Smooth muscle cell of the brain vasculature (primary cell): ENCODE results near the gene FRMD4A.

Experiments used
- DNase-seq: peaks from one replicate; pipeline ENCODE4 v3.0.0-alpha.2; 2012; ENCODE audit warnings: low read depth, low spot score

The FRMD4A gene

DNA sequence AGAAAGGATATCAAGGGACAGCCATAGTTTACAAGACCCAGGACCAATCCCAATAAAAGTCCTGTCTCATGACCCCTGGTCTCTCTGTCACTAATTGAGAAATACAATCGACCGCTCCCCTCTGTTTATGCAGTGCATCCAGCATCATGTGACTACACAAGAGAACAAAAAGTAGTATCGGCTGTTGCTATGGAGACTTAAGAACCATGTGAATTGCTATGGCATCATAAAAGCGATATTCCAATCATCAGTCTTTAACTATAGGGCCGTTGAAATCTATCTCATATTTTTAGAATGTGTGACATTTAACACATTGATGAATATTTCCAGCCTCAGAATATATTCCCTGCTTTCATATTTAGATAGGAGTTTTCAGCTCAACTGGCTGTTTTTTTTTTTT lies 139.3 kb downstream of the FRMD4A start:
- DNase-seq: no peak

DNA sequence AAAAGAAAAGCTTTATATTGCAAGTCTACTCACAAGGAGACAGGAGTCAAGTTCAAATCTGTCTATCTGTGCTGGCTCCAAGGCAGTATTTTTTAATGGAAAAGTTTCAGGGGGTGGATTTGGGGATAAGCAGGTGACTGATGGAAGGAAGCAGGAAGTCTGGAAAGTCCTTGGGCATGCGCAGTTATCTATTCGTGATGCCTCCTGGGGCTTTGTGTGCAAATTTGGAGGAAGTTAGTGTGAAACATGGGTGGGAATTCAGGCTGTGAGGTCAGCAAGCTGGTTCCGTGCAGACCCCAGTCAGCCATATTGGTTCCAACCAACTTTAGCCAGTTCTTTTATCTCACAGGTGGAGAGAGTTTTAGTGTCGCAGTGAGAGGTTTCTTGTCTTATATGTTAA lies 140.0 kb downstream of the FRMD4A start:
- DNase-seq: no peak

DNA sequence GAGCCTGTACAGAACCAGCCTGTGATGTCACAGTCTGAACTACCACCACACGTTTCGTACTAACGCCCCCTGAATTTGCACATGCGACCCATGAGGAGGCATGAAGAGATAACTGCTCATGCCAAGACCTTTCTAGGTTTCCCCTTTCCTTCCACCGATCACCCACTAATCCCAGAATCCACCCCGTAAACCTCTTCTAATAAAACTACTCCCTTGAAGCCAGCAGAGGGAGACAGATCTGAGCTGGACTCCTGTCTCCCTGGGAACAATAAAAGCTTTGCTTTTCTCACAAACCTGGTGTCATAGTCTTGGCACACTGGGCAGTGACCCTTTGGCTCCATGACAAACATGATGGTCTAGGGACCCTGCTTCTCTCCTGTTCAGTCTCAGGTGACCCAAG lies 144.5 kb downstream of the FRMD4A start:
- DNase-seq: no peak

DNA sequence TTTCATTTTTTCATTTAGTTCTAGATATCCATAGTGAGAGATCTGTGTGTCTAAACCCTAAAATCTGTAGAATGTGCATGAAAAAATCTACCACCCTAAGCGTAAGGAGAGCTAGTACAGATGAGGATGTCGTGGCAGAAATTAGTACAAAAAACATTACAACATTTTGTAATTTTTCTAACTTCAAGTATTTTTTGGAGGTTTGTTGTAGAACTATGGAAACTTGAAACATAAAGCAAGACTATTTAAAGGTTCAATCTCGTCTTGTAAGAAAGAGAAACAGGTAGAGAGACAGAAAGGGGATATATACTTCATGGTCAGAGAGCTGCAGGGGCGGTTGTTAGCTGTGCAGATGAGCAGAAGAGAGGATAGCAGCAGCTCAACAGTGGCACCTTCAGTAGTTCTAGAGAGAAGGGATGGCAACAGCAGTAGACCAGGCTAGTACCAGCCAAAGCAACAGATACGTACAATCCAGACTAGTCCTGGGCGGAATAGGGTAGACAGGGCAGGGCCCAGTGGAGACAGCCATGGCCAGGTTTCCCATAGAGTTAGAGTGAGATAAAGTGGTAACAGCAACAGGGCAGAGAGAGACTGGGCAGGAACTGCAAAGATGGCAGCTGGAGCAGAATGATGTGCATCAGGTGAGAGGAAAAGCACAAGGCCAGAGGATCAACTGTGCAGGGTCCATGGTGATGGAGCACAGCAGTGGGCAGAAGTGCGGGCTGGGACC lies 145.2 kb downstream of the FRMD4A start:
- peak; percentile 33 for DNase-seq

DNA sequence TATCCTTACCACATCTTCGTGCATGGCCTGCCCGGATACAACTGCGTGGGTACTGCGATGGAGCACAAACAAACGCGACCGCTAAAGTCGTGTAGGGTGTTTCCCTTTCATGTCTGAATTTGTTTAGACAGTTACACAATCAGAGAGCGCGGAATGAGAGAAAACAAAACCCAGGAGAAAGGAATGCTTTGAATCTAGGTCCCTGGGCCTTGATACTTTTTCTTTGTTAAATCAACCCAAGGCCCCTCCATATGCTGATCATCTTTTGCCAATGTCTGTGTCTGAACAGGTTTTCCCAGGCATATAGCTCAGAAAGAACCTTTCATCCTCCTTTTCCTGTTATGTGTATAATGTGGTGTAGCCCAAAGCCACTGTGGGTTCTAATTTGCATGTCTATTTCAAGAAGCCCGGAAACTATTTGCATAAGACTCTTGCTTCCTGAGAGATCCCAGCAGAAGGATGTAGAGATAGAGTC lies 145.8 kb downstream of the FRMD4A start:
- no peak for DNase-seq

DNA sequence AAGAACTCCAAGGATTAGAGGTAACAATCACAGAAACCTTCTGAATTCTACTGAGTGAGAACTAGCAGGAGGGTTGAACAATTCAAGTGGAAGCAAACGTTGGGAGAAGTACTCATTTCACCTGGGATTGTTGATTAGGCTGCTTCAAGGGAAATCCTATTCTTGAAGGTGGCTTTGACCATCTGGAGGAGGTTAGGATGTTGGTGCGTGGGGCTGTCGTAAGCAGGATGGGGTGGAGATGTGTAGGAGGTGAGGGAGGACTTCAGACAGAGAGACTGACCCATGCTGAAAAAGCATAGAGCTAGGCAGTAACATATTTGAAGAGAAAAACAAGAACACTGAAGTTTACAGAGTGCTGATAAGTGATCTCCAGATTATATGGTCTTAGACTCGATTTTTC lies 147.9 kb downstream of the FRMD4A start:
- DNase-seq: no peak

DNA sequence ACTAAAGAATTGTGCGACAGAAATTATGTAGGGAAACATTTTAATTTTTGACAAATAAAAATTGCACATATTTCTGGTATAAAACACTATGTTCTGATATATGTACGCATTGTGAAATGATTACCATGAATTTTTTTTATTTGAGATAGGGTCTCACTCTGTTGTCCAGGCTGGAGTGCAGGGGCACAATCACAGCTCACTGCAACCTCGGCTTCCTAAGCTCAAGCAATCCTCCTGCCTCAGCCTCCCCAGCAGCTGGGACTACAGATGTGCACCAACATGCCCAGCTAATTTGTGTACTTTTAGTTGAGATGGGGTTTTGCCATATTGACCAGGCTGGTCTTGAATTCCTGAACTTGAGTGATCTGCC lies 149.2 kb downstream of the FRMD4A start:
- DNase-seq: no peak

DNA sequence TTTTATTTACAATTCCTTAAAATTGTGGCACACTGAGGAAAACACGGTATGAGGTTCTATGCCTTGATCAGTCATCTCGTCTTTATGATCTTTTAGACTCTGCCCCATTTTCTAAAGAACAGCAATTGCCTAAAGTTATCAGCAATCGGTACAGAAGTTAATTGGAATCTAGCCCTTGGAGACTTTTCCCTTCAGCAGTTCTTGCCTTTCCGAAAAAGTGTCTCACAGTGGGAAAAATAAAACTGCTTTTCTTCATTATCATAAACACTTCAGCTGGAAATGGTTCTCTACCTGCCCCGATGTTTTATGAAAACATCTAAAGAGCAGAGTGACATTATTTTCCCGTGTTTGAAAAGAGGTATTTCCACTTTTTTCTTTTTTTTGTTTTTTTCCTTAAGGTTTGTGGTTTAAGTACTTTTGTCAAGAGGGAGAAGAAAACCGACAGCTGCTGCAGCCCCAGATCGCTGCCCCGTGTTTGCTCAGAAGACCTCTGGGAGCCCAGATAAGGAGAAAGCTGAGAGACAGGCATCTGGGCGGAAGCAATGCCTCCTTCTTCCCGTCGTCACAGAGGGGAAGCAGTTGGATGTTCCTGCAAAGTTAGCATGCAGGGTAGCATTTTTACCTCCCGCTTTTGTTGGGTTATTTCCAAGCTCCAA lies 149.7 kb downstream of the FRMD4A start:
- DNase-seq: no peak

DNA sequence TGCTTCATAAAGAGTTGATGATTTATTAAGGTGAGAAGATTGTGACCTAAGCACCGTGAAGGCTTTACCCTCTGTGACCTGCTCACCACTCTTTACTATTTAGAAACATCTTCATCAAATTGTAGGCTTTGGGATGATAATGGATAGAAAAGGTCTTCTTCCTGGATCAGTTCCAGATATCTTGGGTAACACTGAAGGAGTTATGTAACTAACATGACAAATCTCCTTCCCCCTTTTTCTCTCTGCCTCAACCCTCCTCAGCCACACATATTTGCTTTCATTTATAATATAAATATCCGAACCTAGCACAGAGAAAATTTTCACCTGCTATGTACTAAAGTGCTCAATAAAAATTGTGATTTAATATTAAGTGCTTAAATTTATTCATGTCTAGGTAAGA lies 151.5 kb downstream of the FRMD4A start:
- no peak for DNase-seq

DNA sequence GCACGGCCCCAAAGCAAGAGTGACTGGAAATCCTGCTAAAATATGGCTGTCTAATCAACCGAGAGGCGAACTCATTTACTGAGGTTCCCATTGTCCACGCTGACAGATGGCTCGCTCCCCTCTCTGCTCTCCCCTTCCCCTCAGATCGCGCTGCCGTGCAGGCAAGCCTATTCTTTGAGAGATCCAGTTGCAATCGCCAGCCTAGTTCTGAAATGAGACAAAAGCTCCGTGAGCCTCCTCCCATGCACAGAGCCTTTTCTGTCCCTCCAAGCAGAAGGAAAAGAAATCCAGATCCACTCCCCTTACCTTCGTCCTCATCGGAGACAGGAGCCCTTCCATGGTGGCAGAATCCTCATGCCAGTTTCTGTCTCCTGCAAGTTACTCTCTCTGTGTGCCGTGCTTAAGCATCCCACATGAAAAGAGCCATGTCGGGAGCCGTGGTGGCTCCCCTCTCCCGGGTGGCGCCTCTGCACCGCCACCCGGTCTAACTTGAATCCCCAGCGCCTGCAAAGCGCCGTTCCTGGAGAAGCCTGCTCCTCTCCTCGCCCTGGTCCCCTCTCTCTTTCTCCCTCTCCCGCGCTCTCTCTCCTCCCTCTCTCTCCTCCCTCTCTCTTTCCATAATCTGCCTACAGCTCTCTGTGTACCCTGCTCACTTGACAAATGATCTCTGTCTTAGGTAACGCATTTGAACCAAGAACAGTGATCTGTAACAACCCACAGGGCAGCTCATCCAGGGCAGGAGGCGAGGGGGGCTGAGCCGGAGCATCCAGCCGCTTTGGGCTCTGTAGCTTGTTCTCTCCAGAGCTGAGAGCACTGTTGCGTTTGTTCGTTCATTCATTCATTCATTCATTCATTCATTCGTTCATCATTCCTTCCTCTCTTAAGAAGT lies 156.8 kb downstream of the FRMD4A start:
- no peak for DNase-seq

DNA sequence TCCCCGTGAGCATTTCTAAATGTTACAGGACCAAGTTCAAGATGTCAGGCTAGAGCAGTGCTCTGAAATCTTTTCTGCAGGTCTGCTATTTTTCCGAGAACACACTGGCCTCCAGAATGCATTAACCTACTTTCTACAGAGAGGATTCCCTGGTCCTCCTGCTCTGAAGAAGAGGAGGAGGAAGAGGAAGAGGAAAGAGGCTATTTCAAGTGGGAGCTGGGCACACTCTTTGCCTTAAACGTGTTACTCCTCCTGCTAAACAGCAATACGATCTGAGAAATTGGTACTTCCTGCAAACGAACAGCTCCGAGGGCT lies 157.4 kb downstream of the FRMD4A start:
- DNase-seq: no peak

DNA sequence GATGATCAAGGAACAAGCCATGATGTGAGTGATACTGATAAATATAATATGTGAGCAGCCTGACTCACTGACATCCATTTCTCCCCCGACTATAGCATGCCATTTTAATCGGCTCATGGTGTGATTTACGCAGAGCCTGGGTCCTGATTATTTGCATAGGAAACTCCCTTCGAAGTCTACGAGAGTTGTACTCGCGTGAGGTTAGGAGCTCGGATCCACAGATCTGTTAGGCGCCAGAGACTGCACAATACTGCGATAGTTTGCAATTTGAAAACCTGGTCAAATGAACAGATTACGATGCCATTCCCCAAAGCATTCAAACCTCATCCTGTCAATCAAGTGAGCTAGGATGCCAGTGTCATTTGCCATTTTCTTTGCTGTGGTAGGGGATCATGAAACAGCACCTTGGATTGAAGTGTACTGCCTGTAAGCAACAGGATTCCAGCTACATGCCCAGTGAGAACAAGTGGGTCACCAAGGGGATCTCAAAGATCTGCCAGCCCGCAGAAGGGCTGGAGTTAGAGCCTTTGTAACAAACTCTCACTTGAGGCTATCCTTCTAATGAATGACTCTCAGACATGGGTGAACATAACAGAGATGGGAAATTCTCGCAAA lies 158.3 kb downstream of the FRMD4A start:
- no peak for DNase-seq

DNA sequence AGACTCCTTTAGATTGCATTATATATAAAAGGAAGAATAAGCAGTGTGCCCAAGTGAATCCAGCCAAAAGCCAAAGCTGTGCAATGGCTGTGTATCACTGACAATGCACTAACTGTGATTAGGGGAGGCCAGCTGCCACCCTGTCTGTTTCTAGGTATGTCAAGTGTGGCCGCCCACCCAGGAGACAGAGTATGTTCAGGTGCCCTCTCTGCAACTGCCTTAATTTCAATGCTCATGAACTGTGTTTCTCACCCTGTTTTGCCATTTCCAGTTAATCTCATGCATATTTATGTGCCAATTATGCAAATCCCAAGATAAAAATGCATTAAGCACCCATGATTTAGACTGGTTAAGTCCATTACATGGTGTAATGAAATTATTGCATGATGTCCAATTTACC lies 159.4 kb downstream of the FRMD4A start:
- DNase-seq: no peak

DNA sequence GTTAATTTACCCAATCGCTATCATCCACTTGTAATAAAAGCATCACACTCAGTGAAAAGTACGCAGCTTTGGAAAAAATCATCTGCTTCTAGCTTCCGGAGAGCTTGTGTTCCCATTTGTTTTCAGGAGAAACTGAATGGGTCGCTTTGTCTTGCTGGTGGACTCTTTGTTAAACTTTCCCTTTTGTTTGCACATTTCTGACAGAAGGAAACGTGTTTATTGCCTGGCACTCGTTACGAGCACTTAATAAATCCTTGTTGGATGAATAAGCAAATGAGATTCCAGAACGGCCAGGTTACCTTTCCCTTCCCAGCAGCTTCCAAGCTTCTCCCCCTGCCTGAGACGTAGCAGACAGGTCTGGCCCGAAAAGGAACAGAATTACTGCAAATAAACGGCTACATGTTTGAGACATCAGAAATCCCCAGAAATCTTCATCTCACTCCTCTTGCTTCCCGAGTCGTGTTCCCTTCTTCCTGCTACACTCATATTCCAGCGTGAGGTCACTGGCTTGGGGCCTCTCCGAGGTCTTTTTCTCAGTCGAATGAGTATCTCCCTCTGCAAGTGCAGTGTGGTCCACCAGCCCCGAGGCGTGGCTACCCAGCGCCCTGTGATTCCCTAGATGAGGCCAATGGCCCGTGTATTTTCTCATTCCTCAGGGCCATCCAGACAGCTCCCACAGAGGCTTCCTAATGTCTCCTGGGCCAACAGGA lies 167.2 kb downstream of the FRMD4A start:
- DNase-seq: no peak

DNA sequence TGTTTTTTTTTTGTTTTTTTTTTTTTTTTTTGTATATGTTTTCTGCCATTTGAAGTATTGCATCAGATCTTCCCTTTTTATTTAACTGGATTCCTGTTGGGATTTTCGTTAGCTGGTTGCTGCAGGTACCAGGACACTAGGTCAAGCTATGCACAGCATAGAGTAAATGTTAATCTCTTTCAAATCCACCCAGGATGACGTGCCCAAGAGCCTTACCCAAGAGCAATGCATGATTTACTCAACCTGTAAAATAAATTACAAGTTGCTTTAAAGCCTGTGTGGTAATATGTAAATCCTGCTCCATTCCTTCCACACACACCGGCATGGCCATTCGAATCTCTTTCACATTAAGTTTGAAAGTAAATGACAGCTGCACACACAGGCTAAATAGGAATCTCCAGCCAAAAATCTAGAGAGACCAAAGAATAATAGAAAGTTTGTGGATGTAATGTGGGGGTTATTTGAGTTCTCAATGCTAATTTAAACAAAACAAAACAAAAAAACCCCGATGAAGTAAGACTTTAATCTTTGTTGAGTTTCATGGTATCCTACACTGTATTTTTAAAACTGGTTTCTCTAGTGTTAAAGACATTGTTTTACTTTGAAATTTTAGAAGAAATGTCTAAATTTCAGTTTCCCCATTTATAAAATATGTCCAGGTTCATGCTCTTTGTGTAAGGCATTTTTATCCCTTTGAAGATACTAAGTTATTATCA lies 167.9 kb downstream of the FRMD4A start:
- DNase-seq: no peak

DNA sequence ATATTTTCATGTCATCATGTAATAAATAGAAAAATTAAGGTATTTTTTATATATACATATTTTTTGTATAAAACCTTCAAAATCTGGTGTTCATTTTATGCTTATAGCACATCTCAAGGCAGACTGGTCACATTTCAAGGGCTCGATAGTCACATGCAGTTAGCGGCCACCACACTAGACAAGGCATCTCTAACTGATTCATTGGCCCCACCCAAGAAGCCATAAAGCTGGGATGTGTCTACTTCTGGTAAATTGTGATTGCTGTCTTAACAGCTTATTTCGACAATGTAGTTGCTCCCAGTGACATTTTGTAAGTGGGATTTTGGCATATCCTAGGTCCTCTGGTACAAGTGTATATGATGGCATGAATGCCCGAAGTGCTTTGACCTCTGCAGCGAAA lies 168.7 kb downstream of the FRMD4A start:
- no peak for DNase-seq

DNA sequence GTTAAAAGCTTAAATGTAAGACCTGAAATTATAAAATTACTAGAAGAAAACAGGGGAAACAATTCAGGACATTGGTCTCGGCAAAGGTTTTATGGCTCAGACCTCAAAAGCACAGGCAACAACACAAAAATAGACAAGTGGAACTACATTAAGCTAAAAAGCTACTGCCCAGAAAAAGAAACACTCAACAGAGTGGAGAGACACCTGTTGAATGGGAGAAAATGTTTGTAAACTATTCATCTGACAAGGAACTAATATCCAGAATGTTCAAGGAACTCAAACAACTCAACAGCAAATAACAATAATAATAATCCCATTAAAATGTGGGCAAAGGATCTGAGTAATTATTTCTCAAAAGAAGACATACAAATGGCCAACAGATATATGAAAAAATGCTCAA lies 170.4 kb downstream of the FRMD4A start:
- no peak for DNase-seq

DNA sequence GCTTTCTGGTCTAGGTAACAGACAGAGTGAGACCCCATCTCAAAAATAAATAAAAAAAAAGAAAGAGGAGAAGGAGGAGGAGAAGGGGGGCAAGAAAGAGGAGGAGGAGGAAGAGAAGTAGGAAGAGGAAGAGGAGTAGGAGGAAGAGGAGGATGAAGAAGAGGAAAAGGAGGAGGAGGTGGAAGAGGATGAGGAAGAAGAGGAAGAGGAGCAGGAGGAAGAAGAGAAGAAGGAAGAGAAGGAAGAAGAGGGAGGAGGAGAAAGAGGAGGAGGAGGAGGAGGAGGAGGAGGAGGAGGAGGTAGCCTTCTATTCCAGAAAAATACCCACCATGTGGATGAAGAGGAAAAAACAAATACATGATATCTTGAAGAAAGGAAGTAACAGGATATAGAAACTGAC lies 172.1 kb downstream of the FRMD4A start:
- DNase-seq: no peak

DNA sequence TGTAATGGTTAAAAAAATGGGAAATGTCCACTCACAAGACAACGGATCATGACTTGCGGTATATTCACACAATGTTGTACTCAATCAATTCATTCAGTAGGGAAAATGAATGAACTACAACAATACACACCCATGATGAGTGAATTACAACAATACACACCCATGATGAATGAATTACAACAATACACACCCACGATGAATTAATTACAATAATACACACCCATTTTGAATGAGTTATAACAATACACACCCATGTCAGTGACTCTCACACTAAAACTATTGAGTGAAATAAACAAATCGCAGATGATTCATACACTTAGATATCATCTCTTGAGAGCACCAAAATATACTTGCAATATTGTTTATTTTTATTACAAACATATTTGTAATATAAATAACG lies 174.6 kb downstream of the FRMD4A start:
- no peak for DNase-seq

DNA sequence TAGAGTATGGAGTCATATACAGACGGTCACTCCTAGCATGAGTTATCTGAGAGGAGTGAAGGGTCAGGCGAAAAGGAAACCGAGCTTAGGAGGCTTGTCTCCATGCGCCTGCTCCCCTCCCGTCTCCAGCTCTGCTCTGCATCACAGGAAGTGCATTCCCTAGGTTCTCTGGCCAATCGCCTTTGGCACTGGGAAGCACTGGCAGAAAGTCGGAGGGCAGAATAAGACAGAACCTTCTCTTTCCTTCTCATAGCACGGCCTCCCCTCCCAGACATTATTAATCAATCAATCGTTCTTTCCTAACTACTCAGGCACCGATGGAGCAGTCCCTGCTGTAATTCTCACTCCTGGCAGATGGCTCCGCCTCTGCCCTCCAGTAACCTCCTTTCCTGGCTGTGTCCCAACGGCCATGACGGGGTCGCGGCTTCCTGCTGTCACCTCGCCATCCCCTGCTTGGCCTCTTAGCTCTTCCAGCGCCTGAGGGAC lies 177.1 kb downstream of the FRMD4A start:
- DNase-seq: no peak

DNA sequence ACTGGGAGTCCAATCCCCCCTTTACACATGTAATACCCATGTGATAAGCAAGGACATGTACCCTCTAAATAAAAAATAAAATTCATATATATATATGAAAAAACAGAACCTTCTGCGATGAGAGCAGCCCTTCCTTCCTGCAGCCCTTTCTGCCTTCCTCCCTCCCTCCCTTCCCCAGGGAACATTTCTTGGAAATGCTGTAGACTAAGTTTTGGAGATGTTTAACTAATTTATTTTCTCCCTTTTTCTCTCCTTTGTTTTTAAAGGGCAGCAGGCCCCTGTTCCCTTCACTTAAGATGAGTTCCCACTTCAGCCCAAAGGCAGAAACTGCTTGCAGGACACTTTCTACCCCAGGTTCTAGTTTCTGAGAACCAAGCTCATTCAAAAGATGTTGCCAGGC lies 179.2 kb downstream of the FRMD4A start:
- DNase-seq: no peak
